ENCODE data around the gene CHD9.

Gene CHD9

GRCh38 chr16:53105565-53105964 is 50.8 kb downstream of the CHD9 start:
- H3F3A ChIP-seq (ENCODE audit: low read depth), result no peaks in the 10 kb centered on the region
- H3K9me2 ChIP-seq (replicated peaks; ENCODE audit: low read depth, low read length), result no peaks in the 10 kb centered on the region
- no peak overlapping the region for H3K9ac ChIP-seq (ENCODE audit: low read depth, low read length, poor library complexity, severe bottlenecking)
- no peak overlapping the region for H3K4me2 ChIP-seq (ENCODE audit: low read depth, low read length, poor library complexity, severe bottlenecking)
- no peak overlapping the region for H3K4me3 ChIP-seq (ENCODE audit: low read length, poor library complexity, severe bottlenecking)
- H3K36me3 ChIP-seq (ENCODE audit: insufficient read depth, low read length), result no peaks in the 10 kb centered on the region
- H3K4me1 ChIP-seq (ENCODE audit: insufficient read depth, low read length, poor library complexity, severe bottlenecking), result peaks cover under 1% of the 10 kb centered on the region
- no peaks in the 10 kb centered on the region for H3K79me2 ChIP-seq (ENCODE audit: insufficient read depth, low read length)
- H3K27me3 ChIP-seq (ENCODE audit: insufficient read depth, low read length, poor library complexity, severe bottlenecking), result no peaks in the 10 kb centered on the region
- H3K9me3 ChIP-seq (ENCODE audit: insufficient read depth, low read depth, low read length), result no peaks in the 10 kb centered on the region
- TF ChIP-seq EZH2phosphoT487 (IDR thresholded peaks at IDR 0.05; ENCODE audit: borderline replicate concordance) (no peak), CTCF (conservative IDR thresholded peaks at IDR 0.05; ENCODE audit: low read length) (no peak)
- H4K20me1 ChIP-seq (ENCODE audit: insufficient read depth, low read length, poor library complexity, severe bottlenecking), result no peaks in the 10 kb centered on the region
- H2AFZ ChIP-seq (ENCODE audit: low read length), result no peak overlapping the region

GRCh38 chr16:53111078-53111791 is 56.4 kb downstream of the CHD9 start:
- H3K27me3 ChIP-seq (ENCODE audit: insufficient read depth, low read length, poor library complexity, severe bottlenecking), result no peaks in the 10 kb centered on the region
- no peak overlapping the region for H3K9ac ChIP-seq (ENCODE audit: low read depth, low read length, poor library complexity, severe bottlenecking)
- no peaks in the 10 kb centered on the region for H3K4me1 ChIP-seq (ENCODE audit: insufficient read depth, low read length, poor library complexity, severe bottlenecking)
- H4K20me1 ChIP-seq (ENCODE audit: insufficient read depth, low read length, poor library complexity, severe bottlenecking), result no peaks in the 10 kb centered on the region
- no peak overlapping the region for H3K4me3 ChIP-seq (ENCODE audit: low read length, poor library complexity, severe bottlenecking)
- H3F3A ChIP-seq (ENCODE audit: low read depth), result no peaks in the 10 kb centered on the region
- no peaks in the 10 kb centered on the region for H3K9me2 ChIP-seq (replicated peaks; ENCODE audit: low read depth, low read length)
- H3K79me2 ChIP-seq (ENCODE audit: insufficient read depth, low read length), result no peaks in the 10 kb centered on the region
- no peak overlapping the region for H2AFZ ChIP-seq (ENCODE audit: low read length)
- H3K9me3 ChIP-seq (ENCODE audit: insufficient read depth, low read depth, low read length), result no peaks in the 10 kb centered on the region
- H3K4me2 ChIP-seq (ENCODE audit: low read depth, low read length, poor library complexity, severe bottlenecking), result no peak overlapping the region
- TF ChIP-seq CTCF (conservative IDR thresholded peaks at IDR 0.05; ENCODE audit: low read length), result no peak
- no peak for TF ChIP-seq EZH2phosphoT487 (IDR thresholded peaks at IDR 0.05; ENCODE audit: borderline replicate concordance)
- H3K36me3 ChIP-seq (ENCODE audit: insufficient read depth, low read length), result no peaks in the 10 kb centered on the region

- Histone ChIP-seq H3K4me1 (ENCODE audit: insufficient read depth, low read length, poor library complexity, severe bottlenecking) (no peaks in the 10 kb centered on the region), H3K79me2 (ENCODE audit: insufficient read depth, low read length) (no peaks in the 10 kb centered on the region), H3K9ac (ENCODE audit: low read depth, low read length, poor library complexity, severe bottlenecking) (no peak overlapping the region), H3K9me2 (replicated peaks; ENCODE audit: low read depth, low read length) (no peaks in the 10 kb centered on the region), H3K9me3 (ENCODE audit: insufficient read depth, low read depth, low read length) (no peaks in the 10 kb centered on the region), H3K4me3 (ENCODE audit: low read length, poor library complexity, severe bottlenecking) (no peak overlapping the region), H4K20me1 (ENCODE audit: insufficient read depth, low read length, poor library complexity, severe bottlenecking) (no peaks in the 10 kb centered on the region), H3K27me3 (ENCODE audit: insufficient read depth, low read length, poor library complexity, severe bottlenecking) (no peaks in the 10 kb centered on the region), H3K36me3 (ENCODE audit: insufficient read depth, low read length) (no peaks in the 10 kb centered on the region), H3F3A (ENCODE audit: low read depth) (no peaks in the 10 kb centered on the region), H2AFZ (ENCODE audit: low read length) (no peak overlapping the region), H3K4me2 (ENCODE audit: low read depth, low read length, poor library complexity, severe bottlenecking) (no peak overlapping the region)
- TF ChIP-seq EZH2phosphoT487 (IDR thresholded peaks at IDR 0.05; ENCODE audit: borderline replicate concordance) (no peak), CTCF (conservative IDR thresholded peaks at IDR 0.05; ENCODE audit: low read length) (no peak)
Observed at GRCh38 chr16:53112015-53112414, 57.2 kb downstream of the CHD9 start.
